ENCODE results near the gene AMBRA1. TPM values are rescaled to one million over a fixed set of nuclear protein-coding genes. Genes with fewer than 3 reads are reported as not detected.

AMBRA1 gene
- total RNA-seq, 1 donor, result 23.7 TPM

DNA sequence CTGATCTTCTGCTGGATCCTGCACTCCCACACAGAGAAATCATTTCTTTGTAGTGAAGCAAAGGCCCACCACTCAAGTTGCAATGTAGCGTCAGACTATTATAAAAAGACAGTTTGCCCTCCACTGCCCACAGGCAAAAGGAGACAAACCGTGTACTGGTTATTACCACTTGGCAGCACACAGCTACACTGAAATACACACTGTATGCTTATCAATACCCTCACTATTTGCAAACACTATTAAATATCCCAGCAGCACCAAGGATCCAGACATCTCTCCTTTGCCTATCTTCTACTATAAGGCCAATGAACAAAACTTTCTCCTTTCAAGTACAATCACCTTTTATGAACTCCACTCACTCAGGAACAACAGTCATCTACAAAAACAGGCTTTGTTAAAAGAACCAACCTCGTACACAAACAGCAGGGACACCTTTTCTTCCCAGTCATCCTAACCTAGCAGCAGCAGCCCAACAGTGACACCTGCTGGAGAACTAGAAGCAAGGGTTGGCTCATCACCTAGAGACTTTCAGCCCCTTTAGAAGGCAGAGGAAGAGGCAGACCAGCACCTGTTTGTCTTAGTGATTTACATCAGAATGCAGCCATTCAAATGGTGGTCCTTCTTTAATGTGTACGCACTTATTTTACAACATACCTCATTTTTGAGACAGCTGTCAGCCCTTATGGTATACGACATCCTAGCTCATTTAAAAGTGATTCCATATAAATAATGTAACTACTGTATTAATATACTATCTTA, 56.1 kb downstream of the AMBRA1 start:
- no peak overlapping the region for H3K4me3 ChIP-seq (ENCODE audit: low read depth, low read length)
- TF ChIP-seq, protein P1, sequence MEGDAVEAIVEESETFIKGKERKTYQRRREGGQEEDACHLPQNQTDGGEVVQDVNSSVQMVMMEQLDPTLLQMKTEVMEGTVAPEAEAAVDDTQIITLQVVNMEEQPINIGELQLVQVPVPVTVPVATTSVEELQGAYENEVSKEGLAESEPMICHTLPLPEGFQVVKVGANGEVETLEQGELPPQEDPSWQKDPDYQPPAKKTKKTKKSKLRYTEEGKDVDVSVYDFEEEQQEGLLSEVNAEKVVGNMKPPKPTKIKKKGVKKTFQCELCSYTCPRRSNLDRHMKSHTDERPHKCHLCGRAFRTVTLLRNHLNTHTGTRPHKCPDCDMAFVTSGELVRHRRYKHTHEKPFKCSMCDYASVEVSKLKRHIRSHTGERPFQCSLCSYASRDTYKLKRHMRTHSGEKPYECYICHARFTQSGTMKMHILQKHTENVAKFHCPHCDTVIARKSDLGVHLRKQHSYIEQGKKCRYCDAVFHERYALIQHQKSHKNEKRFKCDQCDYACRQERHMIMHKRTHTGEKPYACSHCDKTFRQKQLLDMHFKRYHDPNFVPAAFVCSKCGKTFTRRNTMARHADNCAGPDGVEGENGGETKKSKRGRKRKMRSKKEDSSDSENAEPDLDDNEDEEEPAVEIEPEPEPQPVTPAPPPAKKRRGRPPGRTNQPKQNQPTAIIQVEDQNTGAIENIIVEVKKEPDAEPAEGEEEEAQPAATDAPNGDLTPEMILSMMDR (IDR thresholded peaks at IDR 0.05; ENCODE audit: insufficient read depth, low read depth, low read length), result peak; percentile 98
- DNase-seq (ENCODE audit: low read depth), result peak; percentile 73

- TF ChIP-seq, protein P1 (IDR thresholded peaks at IDR 0.05; ENCODE audit: insufficient read depth, low read depth, low read length), result peak; percentile 28
- DNase-seq (ENCODE audit: low read depth), result no peak
- H3K4me3 ChIP-seq (ENCODE audit: low read depth, low read length), result no peak overlapping the region
Observed at GRCh38 chr11:46537121-46537520, 56.7 kb downstream of the AMBRA1 start.

DNA sequence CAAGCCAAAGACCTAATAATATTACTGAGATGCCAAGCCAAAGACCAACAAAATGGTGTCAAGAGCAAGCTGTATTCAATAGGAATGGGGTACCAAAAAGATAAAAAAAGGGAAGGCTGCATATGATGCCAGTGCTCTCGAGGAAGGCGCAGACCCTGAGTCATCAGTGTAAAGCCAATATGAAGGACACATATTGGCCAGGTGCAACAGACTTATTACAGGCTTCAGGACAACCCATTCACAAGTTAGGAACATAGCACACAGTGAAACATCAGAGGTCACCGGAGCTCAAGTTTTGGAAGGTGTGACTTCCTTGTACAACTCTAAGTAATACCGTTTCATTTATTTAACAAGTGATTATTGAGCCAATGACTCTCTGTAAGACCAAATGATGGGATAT, 58.1 kb downstream of the AMBRA1 start:
- TF ChIP-seq, protein P1 (IDR thresholded peaks at IDR 0.05; ENCODE audit: insufficient read depth, low read depth, low read length), result no peak
- no peak for DNase-seq (ENCODE audit: low read depth)
- no peak overlapping the region for H3K4me3 ChIP-seq (ENCODE audit: low read depth, low read length)

GRCh38 chr11:46534711-46535110, 59.1 kb downstream of the AMBRA1 start:
- no peak overlapping the region for H3K4me3 ChIP-seq (ENCODE audit: low read depth, low read length)
- no peak for DNase-seq (ENCODE audit: low read depth)
- TF ChIP-seq, protein P1 (IDR thresholded peaks at IDR 0.05; ENCODE audit: insufficient read depth, low read depth, low read length), result no peak

DNA sequence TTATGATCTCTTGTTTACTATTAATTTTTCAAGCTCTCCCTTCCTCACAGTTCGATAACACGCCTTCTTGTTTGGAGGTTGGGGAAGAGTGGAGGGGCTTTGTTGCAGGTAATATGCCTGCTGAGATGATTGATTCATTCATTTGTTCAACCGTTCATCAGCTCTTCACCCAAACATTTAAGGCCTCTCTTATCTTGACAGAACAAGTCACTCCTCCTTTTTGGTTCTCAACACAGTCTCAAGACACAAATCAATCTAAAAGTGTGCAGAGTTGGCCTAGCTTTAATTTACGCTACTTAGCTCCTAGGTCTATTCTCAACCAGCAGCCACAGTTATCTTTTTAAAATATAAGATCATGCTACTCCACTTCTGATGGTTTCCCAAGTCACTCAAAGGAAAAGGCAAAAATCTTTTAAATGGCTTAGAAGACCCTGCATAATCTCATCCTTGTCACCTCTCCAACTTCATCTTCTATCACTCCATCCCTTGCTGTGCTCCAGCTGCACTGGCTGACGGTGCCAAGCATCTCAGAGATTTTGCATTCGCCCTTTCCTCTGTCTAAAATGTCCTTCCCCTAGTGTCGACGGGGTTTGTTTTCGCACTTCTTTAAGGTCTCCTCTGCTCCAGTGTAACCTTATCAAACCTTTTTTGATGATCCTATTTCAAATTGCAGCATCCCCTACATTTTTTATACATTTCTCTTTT, 60.3 kb downstream of the AMBRA1 start:
- H3K4me3 ChIP-seq (ENCODE audit: low read depth, low read length), result no peak overlapping the region
- TF ChIP-seq, protein P1 (IDR thresholded peaks at IDR 0.05; ENCODE audit: insufficient read depth, low read depth, low read length), result no peak
- no peak for DNase-seq (ENCODE audit: low read depth)

- DNase-seq (ENCODE audit: low read depth), result no peak
- no peak overlapping the region for H3K4me3 ChIP-seq (ENCODE audit: low read depth, low read length)
- TF ChIP-seq, protein P1 (IDR thresholded peaks at IDR 0.05; ENCODE audit: insufficient read depth, low read depth, low read length), result no peak
Observed at GRCh38 chr11:46529928-46530574, 63.8 kb downstream of the AMBRA1 start.

Data from fibroblast of villous mesenchyme (primary cell).